Measurements from ENCODE around the gene NRXN3.

NRXN3 gene

DNA sequence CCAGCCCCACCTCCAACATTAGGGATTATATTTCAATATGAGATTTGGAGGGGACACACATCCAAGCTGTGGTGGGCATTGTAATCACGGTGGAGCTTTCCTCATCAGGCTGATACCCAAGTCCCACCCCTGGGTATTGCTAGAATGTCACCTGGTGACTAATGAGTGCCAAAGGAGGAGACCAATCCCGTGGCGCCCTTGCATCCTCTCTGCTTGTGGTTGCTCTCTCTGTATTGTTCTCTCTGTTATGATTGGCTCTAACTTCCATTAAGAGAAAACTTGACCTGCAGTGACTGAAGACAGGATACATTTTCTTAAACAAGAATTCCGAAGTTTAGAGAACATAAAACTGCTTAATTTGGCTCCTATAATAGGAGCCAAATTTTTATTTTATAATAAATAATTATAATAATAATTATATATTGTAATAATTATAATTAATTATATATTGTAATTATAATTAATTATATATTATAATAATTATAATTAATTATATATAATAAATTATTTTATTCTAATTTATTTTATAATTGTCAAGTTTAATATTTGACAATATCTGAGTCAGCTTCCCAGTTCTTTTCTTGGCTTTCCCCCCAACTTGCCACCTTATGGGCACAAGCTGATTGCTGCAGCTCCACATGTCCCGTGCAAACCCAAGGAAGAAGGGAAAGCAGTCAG is 1621.0 kb downstream of the NRXN3 start:
- no peak for TF ChIP-seq EZH2phosphoT487 (conservative IDR thresholded peaks at IDR 0.05; ENCODE audit: low read length)
- TF ChIP-seq, protein P1, sequence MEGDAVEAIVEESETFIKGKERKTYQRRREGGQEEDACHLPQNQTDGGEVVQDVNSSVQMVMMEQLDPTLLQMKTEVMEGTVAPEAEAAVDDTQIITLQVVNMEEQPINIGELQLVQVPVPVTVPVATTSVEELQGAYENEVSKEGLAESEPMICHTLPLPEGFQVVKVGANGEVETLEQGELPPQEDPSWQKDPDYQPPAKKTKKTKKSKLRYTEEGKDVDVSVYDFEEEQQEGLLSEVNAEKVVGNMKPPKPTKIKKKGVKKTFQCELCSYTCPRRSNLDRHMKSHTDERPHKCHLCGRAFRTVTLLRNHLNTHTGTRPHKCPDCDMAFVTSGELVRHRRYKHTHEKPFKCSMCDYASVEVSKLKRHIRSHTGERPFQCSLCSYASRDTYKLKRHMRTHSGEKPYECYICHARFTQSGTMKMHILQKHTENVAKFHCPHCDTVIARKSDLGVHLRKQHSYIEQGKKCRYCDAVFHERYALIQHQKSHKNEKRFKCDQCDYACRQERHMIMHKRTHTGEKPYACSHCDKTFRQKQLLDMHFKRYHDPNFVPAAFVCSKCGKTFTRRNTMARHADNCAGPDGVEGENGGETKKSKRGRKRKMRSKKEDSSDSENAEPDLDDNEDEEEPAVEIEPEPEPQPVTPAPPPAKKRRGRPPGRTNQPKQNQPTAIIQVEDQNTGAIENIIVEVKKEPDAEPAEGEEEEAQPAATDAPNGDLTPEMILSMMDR (IDR thresholded peaks at IDR 0.05; ENCODE audit: insufficient read depth, low read length, poor library complexity, severe bottlenecking), result no peak
- Histone ChIP-seq H3K79me2 (ENCODE audit: insufficient read depth, low read length) (no peaks in the 10 kb centered on the region), H3K9me3 (ENCODE audit: insufficient read depth, low read length) (0 out of 2 replicates have a peak, but pooled peaks cover 3% of the 10 kb centered on the region), H3K36me3 (ENCODE audit: low read length) (no peaks in the 10 kb centered on the region), H4K20me1 (ENCODE audit: low read depth, low read length) (no peaks in the 10 kb centered on the region), H3K27ac (ENCODE audit: low read depth, low read length) (no peak overlapping the region), H3K9ac (ENCODE audit: low read length) (no peak overlapping the region), H3K9me2 (replicated peaks; ENCODE audit: insufficient read depth, low read length) (no peaks in the 10 kb centered on the region), H3F3A (ENCODE audit: insufficient read depth) (no peaks in the 10 kb centered on the region), H2AFZ (ENCODE audit: low read depth, low read length, severe bottlenecking) (no peak overlapping the region), H3K27me3 (ENCODE audit: low read length) (no peaks in the 10 kb centered on the region), H3K4me2 (ENCODE audit: low read depth, low read length, poor library complexity, severe bottlenecking) (no peak overlapping the region), H3K4me3 (ENCODE audit: insufficient read depth, low read length, poor library complexity, severe bottlenecking) (no peak overlapping the region)

DNA sequence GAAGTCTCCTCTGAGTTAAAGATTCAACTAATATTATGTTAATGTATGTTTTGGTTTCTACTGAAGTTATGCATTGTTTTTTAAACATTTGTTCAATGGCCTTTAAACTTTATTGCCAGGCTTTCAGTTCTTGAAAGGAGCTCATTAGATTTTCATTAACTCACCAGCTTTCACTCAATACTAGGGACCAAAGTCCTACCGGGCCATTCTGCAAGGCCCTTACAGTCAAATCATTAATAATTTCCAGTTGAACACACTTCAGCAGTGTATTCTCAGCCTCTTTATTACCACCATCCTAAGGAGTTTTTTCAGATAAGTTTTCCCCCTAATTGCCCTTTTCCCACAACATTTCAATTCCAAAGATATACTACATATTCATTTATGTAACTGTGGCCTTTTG is 1631.9 kb downstream of the NRXN3 start:
- H3K9ac ChIP-seq (ENCODE audit: low read length), result no peak overlapping the region
- no peaks in the 10 kb centered on the region for H3K79me2 ChIP-seq (ENCODE audit: insufficient read depth, low read length)
- no peaks in the 10 kb centered on the region for H3K9me2 ChIP-seq (replicated peaks; ENCODE audit: insufficient read depth, low read length)
- H3K4me2 ChIP-seq (ENCODE audit: low read depth, low read length, poor library complexity, severe bottlenecking), result no peak overlapping the region
- H3K27ac ChIP-seq (ENCODE audit: low read depth, low read length), result no peak overlapping the region
- H2AFZ ChIP-seq (ENCODE audit: low read depth, low read length, severe bottlenecking), result no peak overlapping the region
- H3K4me3 ChIP-seq (ENCODE audit: insufficient read depth, low read length, poor library complexity, severe bottlenecking), result no peak overlapping the region
- TF ChIP-seq, protein P1 (IDR thresholded peaks at IDR 0.05; ENCODE audit: insufficient read depth, low read length, poor library complexity, severe bottlenecking), result no peak
- TF ChIP-seq EZH2phosphoT487 (conservative IDR thresholded peaks at IDR 0.05; ENCODE audit: low read length), result no peak
- no peaks in the 10 kb centered on the region for H3K9me3 ChIP-seq (ENCODE audit: insufficient read depth, low read length)
- no peaks in the 10 kb centered on the region for H3K27me3 ChIP-seq (ENCODE audit: low read length)
- no peaks in the 10 kb centered on the region for H3K36me3 ChIP-seq (ENCODE audit: low read length)
- H4K20me1 ChIP-seq (ENCODE audit: low read depth, low read length), result no peaks in the 10 kb centered on the region
- H3F3A ChIP-seq (ENCODE audit: insufficient read depth), result no peaks in the 10 kb centered on the region

- no peak for TF ChIP-seq EZH2phosphoT487 (conservative IDR thresholded peaks at IDR 0.05; ENCODE audit: low read length)
- TF ChIP-seq, protein P1 (IDR thresholded peaks at IDR 0.05; ENCODE audit: insufficient read depth, low read length, poor library complexity, severe bottlenecking), result no peak
- no peaks in the 10 kb centered on the region for H3F3A ChIP-seq (ENCODE audit: insufficient read depth)
- no peaks in the 10 kb centered on the region for H3K79me2 ChIP-seq (ENCODE audit: insufficient read depth, low read length)
- H4K20me1 ChIP-seq (ENCODE audit: low read depth, low read length), result no peaks in the 10 kb centered on the region
- H3K4me2 ChIP-seq (ENCODE audit: low read depth, low read length, poor library complexity, severe bottlenecking), result no peak overlapping the region
- H3K36me3 ChIP-seq (ENCODE audit: low read length), result no peaks in the 10 kb centered on the region
- H2AFZ ChIP-seq (ENCODE audit: low read depth, low read length, severe bottlenecking), result no peak overlapping the region
- no peaks in the 10 kb centered on the region for H3K9me2 ChIP-seq (replicated peaks; ENCODE audit: insufficient read depth, low read length)
- no peaks in the 10 kb centered on the region for H3K27me3 ChIP-seq (ENCODE audit: low read length)
- H3K9ac ChIP-seq (ENCODE audit: low read length), result no peak overlapping the region
- no peak overlapping the region for H3K27ac ChIP-seq (ENCODE audit: low read depth, low read length)
- H3K9me3 ChIP-seq (ENCODE audit: insufficient read depth, low read length), result no peaks in the 10 kb centered on the region
- H3K4me3 ChIP-seq (ENCODE audit: insufficient read depth, low read length, poor library complexity, severe bottlenecking), result no peak overlapping the region
These were observed 1635.5 kb downstream of the NRXN3 start for GRCh38 chr14:79805636-79806035.
